HepG2 (cell line): Measurements from ENCODE around the gene PKP1.

ENCODE experiments used
- ETV6 ChIP-seq: sonication (generic); formaldehyde crosslinking; conservative IDR thresholded peaks from 2 replicates; pipeline ENCODE4 v1.4.0; 2020; ENCODE audit warnings: missing genetic modification reagents
- MYNN ChIP-seq: sonication (generic); formaldehyde crosslinking; IDR thresholded peaks from 2 replicates; pipeline ENCODE4 v1.4.0; 2020; ENCODE audit warnings: mild to moderate bottlenecking, low read depth, missing genetic modification reagents
- POLR2A ChIP-seq, 2 experiments: IDR thresholded peaks; 2 replicates each; pipeline ENCODE4 v1.6.1; 2011; ENCODE audit warnings: low read depth in 2 of 2, low read length in 2 of 2, mild to moderate bottlenecking in 1 of 2, moderate library complexity in 1 of 2; ENCODE audit not compliant: insufficient read depth in 1 of 2
- REST ChIP-seq, 2 experiments: IDR thresholded peaks; 2 replicates each; pipeline ENCODE4 v1.6.1; 2011 to 2012; ENCODE audit warnings: low read length in 2 of 2, borderline replicate concordance in 1 of 2, low read depth in 1 of 2, mild to moderate bottlenecking in 1 of 2, moderate library complexity in 1 of 2
- SIN3A ChIP-seq: IDR thresholded peaks from 2 replicates; pipeline ENCODE4 v1.6.1; 2011; ENCODE audit warnings: low read depth, mild to moderate bottlenecking, control low read depth, low read length, borderline replicate concordance
- STAT5B ChIP-seq: sonication (generic); formaldehyde crosslinking; IDR thresholded peaks from 2 replicates; pipeline ENCODE4 v1.4.0; 2020; ENCODE audit warnings: missing genetic modification reagents
- ZBTB2 ChIP-seq: sonication (generic); formaldehyde crosslinking; IDR thresholded peaks from 2 replicates; pipeline ENCODE4 v1.8.0; 2022; ENCODE audit warnings: low read depth, missing genetic modification reagents
- ZBTB33 ChIP-seq: sonication (generic); formaldehyde crosslinking; IDR thresholded peaks from 2 replicates; pipeline ENCODE4 v1.4.0; 2020; ENCODE audit warnings: missing genetic modification reagents
- ZFP36 ChIP-seq: fragments of 150-350 bp; IDR thresholded peaks from 2 replicates; pipeline ENCODE4 v1.6.1; 2018; ENCODE audit warnings: borderline replicate concordance, low read length, low read depth; ENCODE audit not compliant: partially characterized antibody
- ZNF350 ChIP-seq: sonication (generic); formaldehyde crosslinking; IDR thresholded peaks from 2 replicates; pipeline ENCODE4 v1.4.0; 2020; ENCODE audit warnings: mild to moderate bottlenecking, low read depth, missing genetic modification reagents, borderline replicate concordance
- ZNF563 ChIP-seq: sonication (generic); formaldehyde crosslinking; IDR thresholded peaks from 2 replicates; pipeline ENCODE4 v1.8.0; 2022; ENCODE audit warnings: mild to moderate bottlenecking, moderate library complexity, missing genetic modification reagents
- ZNF724P ChIP-seq: sonication (generic); formaldehyde crosslinking; IDR thresholded peaks from 2 replicates; pipeline ENCODE4 v1.8.0; 2022; ENCODE audit warnings: missing genetic modification reagents, borderline replicate concordance

- TF ChIP-seq ZBTB33 (CRISPR knock-in tag) (no peak), ZBTB2 (CRISPR knock-in tag) (no peak), ZNF350 (CRISPR knock-in tag) (no peak), ZNF563 (CRISPR knock-in tag) (no peak), POLR2A (IDR thresholded peaks at IDR 0.05; ENCODE audit: insufficient read depth in 1 of 2, low read depth in 2 of 2, low read length in 2 of 2) (no peak), ZFP36 (no peak), MYNN (CRISPR knock-in tag) (no peak), ZNF724P (CRISPR knock-in tag) (no peak), REST (IDR thresholded peaks at IDR 0.05; ENCODE audit: borderline replicate concordance in 1 of 2, low read depth in 1 of 2, low read length in 2 of 2) (no peak), ETV6 (CRISPR knock-in tag) (no peak), STAT5B (no peak), SIN3A (no peak)
Observed at GRCh38 chr1:201370500-201370899, 87.2 kb downstream of the PKP1 start.
